Fibroblast of lung (primary cell): ENCODE data around the gene CLIP1. TPM values are rescaled to one million over a fixed set of nuclear protein-coding genes. Genes with fewer than 3 reads are reported as not detected.
"Not testable (repeated sequence)": the region's sequence is repeated elsewhere in the genome, so short reads cannot be mapped to it uniquely, and the experiment has no call there.

Experiments
- DNase-seq, 2 donors: peaks; one replicate each; pipeline versions ENCODE4 v3.0.0 to v3.0.0-alpha.2; 2010; ENCODE audit warnings: low read depth in 2 of 2
- H2AFZ ChIP-seq: 2 replicates; pipeline ENCODE4 v1.5.1; 2012; ENCODE audit warnings: low read length, control low read depth, inconsistent platforms
- H3K27ac ChIP-seq: 2 replicates; pipeline ENCODE4 v1.5.1; 2011; ENCODE audit warnings: low read length, control low read depth; ENCODE audit not compliant: insufficient read depth
- H3K27me3 ChIP-seq: 2 replicates; pipeline ENCODE4 v1.5.1; 2011; ENCODE audit warnings: mild to moderate bottlenecking, low read length; ENCODE audit not compliant: control insufficient read depth, insufficient read depth
- H3K36me3 ChIP-seq: 2 replicates; pipeline ENCODE4 v1.5.1; 2011; ENCODE audit warnings: low read length; ENCODE audit not compliant: control insufficient read depth, insufficient read depth
- H3K4me1 ChIP-seq: 2 replicates; pipeline ENCODE4 v1.5.1; 2011; ENCODE audit warnings: low read length; ENCODE audit not compliant: control insufficient read depth, insufficient read depth; ENCODE audit errors: extremely low read depth
- H3K4me2 ChIP-seq: 2 replicates; pipeline ENCODE4 v1.5.1; 2011; ENCODE audit warnings: low read length, control low read depth; ENCODE audit not compliant: insufficient read depth; ENCODE audit errors: extremely low read depth
- H3K4me3 ChIP-seq, 4 experiments: fragments of 200-600 bp in 1 of 4; sonication (generic) in 1 of 4; replicated peaks in 1 of 4; 2 replicates each; pipeline ENCODE4 v1.5.1; 2011 to 2016; ENCODE audit warnings: low read length in 4 of 4, low read depth in 3 of 4, mild to moderate bottlenecking in 3 of 4, control low read depth in 2 of 4, inconsistent platforms in 1 of 4, mixed read lengths in 1 of 4; ENCODE audit not compliant: insufficient read depth in 1 of 4; ENCODE audit errors: control extremely low read depth in 1 of 4
- H3K79me2 ChIP-seq: 2 replicates; pipeline ENCODE4 v1.5.1; 2012; ENCODE audit warnings: mild to moderate bottlenecking, low read length, inconsistent platforms; ENCODE audit not compliant: control insufficient read depth, insufficient read depth
- H3K9ac ChIP-seq: 2 replicates; pipeline ENCODE4 v1.5.1; 2011; ENCODE audit warnings: mild to moderate bottlenecking, low read length, control low read depth; ENCODE audit not compliant: insufficient read depth
- H3K9me3 ChIP-seq: 2 replicates; pipeline ENCODE4 v1.5.1; 2012; ENCODE audit warnings: low read depth, low read length; ENCODE audit not compliant: control insufficient read depth, insufficient read depth
- H4K20me1 ChIP-seq: 2 replicates; pipeline ENCODE4 v1.5.1; 2011; ENCODE audit warnings: low read length; ENCODE audit not compliant: control insufficient read depth, insufficient read depth; ENCODE audit errors: extremely low read depth
- CTCF ChIP-seq, 2 donors: IDR thresholded peaks in 1 of 2; conservative IDR thresholded peaks in 1 of 2; 1 replicate in 1 of 2; 2 replicates in 1 of 2; pipeline ENCODE4 v1.5.1; 2011 to 2012; ENCODE audit warnings: low read length in 2 of 2, control low read depth in 1 of 2, inconsistent platforms in 1 of 2, low read depth in 1 of 2, mild to moderate bottlenecking in 1 of 2
- EZH2 ChIP-seq: IDR thresholded peaks from 2 replicates; pipeline ENCODE4 v1.5.1; 2012; ENCODE audit warnings: low read length, control low read depth, mild to moderate bottlenecking; ENCODE audit errors: missing control alignments
- polyA plus RNA-seq, 2 donors: library from polyadenylated mRNA; depleted of rRNA in 1 of 2; stranded (reverse) in 1 of 2; unstranded in 1 of 2; fragments of >200 nt; gene quantifications; 2 replicates each; pipeline ENCODE4 v1.2.1, GENCODE V29; 2011 to 2012; ENCODE audit warnings: missing spikeins in 1 of 2
- total RNA-seq: library from RNA; depleted of rRNA; stranded (reverse); fragments of >200 nt; gene quantifications from 2 replicates; pipeline ENCODE4 v1.2.1, GENCODE V29; 2014

The CLIP1 gene
- total and polyA plus RNA-seq, 2 donors (not counting 1 experiment from before 2014, with no cell fraction given), result 75.5 to 147 TPM

- not testable (repeated sequence) for H4K20me1 ChIP-seq, H3K9ac ChIP-seq, H3K27ac ChIP-seq, DNase-seq, H3K36me3 ChIP-seq, H3K79me2 ChIP-seq, H3K9me3 ChIP-seq, H2AFZ ChIP-seq, H3K4me1 ChIP-seq, H3K4me2 ChIP-seq, H3K27me3 ChIP-seq, H3K4me3 ChIP-seq
These were observed 16.4 kb upstream of the CLIP1 start for GRCh38 chr12:122438822-122439221.

GRCh38 chr12:122437656-122438121 is 15.2 kb upstream of the CLIP1 start:
- no peaks in the 10 kb centered on the region for H4K20me1 ChIP-seq
- peak overlapping the region; percentile 69 for H3K4me2 ChIP-seq
- no peak overlapping the region for H3K4me3 ChIP-seq
- no peaks in the 10 kb centered on the region for H3K9me3 ChIP-seq
- H3K36me3 ChIP-seq, result no peaks in the 10 kb centered on the region
- peak; percentile 83 to 93 for DNase-seq
- H3K79me2 ChIP-seq, result no peaks in the 10 kb centered on the region
- no peak for TF ChIP-seq EZH2
- no peak for TF ChIP-seq CTCF (conservative IDR thresholded peaks at IDR 0.05 in 1 of 2, IDR thresholded peaks at IDR 0.05 in 1 of 2; ENCODE audit: low read depth in 1 of 2, low read length in 2 of 2)
- H3K4me1 ChIP-seq, result peaks cover 9% of the 10 kb centered on the region
- no peak overlapping the region for H3K9ac ChIP-seq
- no peaks in the 10 kb centered on the region for H3K27me3 ChIP-seq
- peak overlapping the region; percentile 30 for H3K27ac ChIP-seq
- H2AFZ ChIP-seq, result peak overlapping the region; percentile 36

GRCh38 chr12:122435186-122435585 is 12.7 kb upstream of the CLIP1 start:
- TF ChIP-seq EZH2, result no peak
- TF ChIP-seq CTCF (conservative IDR thresholded peaks at IDR 0.05 in 1 of 2, IDR thresholded peaks at IDR 0.05 in 1 of 2; ENCODE audit: low read depth in 1 of 2, low read length in 2 of 2), result no peak
- Histone ChIP-seq H3K27ac (no peak overlapping the region), H2AFZ (no peak overlapping the region), H3K4me2 (no peak overlapping the region), H3K4me1 (peaks cover 9% of the 10 kb centered on the region), H3K4me3 (no peak overlapping the region), H3K27me3 (no peaks in the 10 kb centered on the region), H4K20me1 (no peaks in the 10 kb centered on the region), H3K36me3 (no peaks in the 10 kb centered on the region), H3K9me3 (no peaks in the 10 kb centered on the region), H3K9ac (no peak overlapping the region), H3K79me2 (no peaks in the 10 kb centered on the region)
- no peak for DNase-seq

- not testable (repeated sequence) for H3K4me2 ChIP-seq, H3K27ac ChIP-seq, H3K27me3 ChIP-seq, H3K9me3 ChIP-seq, H3K4me3 ChIP-seq, H2AFZ ChIP-seq, H3K4me1 ChIP-seq, H3K9ac ChIP-seq, H4K20me1 ChIP-seq, H3K36me3 ChIP-seq, DNase-seq, H3K79me2 ChIP-seq
These were observed 6.6 kb upstream of the CLIP1 start for GRCh38 chr12:122429043-122429442.
